GM13976 (cell line): ENCODE data around the gene TRIM42.

Experiments used
- DNase-seq: peaks from one replicate; pipeline ENCODE4 v3.0.0; 2012; ENCODE audit warnings: low spot score
- CTCF ChIP-seq: IDR thresholded peaks from 2 replicates; pipeline ENCODE4 v1.5.1; 2012; ENCODE audit warnings: borderline replicate concordance, mild to moderate bottlenecking; ENCODE audit not compliant: insufficient read depth; ENCODE audit errors: extremely low read depth, missing control alignments, control extremely low read depth
- in situ Hi-C: fragments of 300-500 bp; cut with MboI; formaldehyde crosslinking; loops from one replicate; pipeline ENCODE4 v1.12.0; 2022; ENCODE audit warnings: low sequenced_read_pairs, mixed read lengths, inconsistent platforms; ENCODE audit not compliant: unreplicated experiment

The TRIM42 gene

DNA sequence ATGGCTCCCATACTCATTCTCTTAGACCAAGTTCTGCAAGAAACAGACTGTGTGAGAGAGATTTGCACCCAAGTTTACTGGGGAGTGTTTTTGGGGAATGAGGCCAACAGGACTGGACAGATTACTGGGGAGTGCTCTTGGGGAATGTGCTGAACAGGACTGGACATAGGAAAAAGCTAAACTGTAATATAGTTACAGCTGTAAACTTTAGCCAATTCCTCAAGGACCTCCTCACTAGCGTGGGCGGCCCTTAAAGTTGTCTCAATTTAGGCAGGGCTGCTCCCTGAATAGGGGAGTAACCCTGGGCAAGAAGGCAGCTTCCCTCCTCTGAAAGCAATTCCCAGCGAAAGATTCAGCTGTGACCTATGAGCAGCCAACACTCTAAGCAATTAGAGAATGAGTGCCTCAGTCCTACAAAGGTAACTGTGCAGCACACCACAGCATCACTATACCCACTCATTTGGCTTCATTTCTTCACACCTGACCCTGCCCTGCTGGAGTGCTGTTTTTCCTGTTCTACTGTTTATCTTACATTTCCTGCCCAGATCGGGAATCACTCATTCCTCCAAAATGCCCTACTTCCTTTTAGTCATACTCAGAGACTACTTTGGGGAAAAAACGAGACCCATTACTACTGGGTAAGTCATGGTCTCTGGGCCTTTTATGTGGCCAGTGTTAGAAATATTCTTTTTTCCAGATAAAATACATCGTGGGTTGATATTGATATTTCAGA lies 41.3 kb upstream of the TRIM42 start:
- no peak for DNase-seq
- TF ChIP-seq CTCF = no peak
- in situ Hi-C loops = no loop called here

DNA sequence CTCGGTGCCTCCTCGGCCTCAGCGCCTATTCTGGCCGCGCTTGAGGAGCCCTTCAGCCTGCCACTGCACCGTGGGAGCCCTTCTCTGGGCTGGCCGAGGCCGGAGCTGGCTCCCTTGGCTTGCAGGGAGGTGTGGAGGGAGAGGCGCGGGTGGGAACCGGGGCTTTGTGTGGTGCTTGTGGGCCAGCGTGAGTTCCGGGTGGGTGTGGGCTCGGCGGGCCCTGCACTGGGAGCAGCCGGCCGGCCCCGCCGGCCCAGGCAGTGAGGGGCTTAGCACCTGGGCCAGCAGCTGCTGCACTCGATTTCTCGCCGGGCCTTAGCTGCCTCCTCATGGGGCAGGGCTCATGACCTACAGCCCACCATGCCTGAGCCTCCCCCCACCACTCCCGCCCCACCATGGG lies 26.6 kb upstream of the TRIM42 start:
- DNase-seq = no peak
- no peak for TF ChIP-seq CTCF
- in situ Hi-C loops = no loop called here

DNA sequence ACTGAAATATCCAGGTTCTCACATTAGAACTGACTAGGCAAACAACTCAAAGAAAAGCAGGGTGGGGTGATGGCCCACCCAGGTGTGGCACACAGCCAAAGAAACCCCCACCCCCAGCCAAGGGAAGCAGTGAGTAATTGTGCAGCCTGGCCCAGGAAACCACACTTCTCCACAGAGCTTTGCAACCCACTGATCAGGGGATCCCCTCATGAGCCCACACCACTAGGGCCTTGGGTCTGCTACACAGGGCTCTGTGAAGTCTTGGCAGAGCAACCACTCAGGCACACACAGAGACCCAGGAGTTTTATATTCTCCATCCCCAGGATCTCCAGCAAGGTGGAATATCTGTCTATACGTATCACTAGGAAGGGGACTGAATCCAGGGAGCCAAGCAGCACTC lies 22.2 kb upstream of the TRIM42 start:
- no peak for TF ChIP-seq CTCF
- in situ Hi-C loops = no loop called here
- no peak for DNase-seq

DNA sequence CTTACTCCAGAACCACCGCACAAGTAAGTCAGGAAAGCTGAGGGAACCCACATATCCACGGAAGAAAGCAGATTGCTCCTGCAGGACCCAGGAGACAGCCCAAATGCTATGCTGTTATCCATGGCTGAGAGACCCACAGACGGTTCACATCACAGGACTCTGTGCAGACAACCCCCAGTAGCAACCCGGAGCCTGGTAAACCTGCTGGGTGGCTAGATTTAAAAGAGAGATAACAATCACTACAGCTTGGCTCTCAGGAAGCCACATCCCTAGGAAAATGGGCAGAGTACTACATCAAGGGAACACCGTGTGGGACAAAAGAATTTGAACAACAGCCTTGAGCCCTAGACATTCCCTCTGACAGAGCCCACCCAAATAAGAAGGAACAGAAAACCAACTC lies 13.8 kb upstream of the TRIM42 start:
- DNase-seq = no peak
- no peak for TF ChIP-seq CTCF
- in situ Hi-C loops = no loop called here

DNA sequence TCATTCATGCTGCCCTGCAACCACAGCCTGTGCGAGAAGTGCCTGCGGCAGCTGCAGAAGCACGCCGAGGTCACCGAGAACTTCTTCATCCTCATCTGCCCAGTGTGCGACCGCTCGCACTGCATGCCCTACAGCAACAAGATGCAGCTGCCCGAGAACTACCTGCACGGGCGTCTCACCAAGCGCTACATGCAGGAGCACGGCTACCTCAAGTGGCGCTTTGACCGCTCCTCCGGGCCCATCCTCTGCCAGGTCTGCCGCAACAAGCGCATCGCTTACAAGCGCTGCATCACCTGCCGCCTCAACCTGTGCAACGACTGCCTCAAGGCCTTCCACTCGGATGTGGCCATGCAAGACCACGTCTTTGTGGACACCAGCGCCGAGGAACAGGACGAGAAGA lies 4.7 kb downstream of the TRIM42 start:
- TF ChIP-seq CTCF = no peak
- in situ Hi-C loops = no loop called here
- DNase-seq = no peak

GRCh38 chr3:140686128-140686527 lies 8.3 kb downstream of the TRIM42 start:
- in situ Hi-C loops = no loop called here
- no peak for DNase-seq
- TF ChIP-seq CTCF = no peak
